Lung (tissue), 12 donors: Measurements from ENCODE around the gene MYH13. TPM values are rescaled to one million over a fixed set of nuclear protein-coding genes. Genes with fewer than 3 reads are reported as not detected.

Source experiments
- ATAC-seq: fragments of 200-7000 bp; cut with Tn5 transposase; one replicate; pipeline ENCODE4 v1.9.1; 2020; ENCODE audit warnings: moderate number of reproducible peaks; ENCODE audit not compliant: insufficient read depth, low FRiP score
- DNase-seq, 3 donors: peaks; one replicate each; pipeline ENCODE4 v3.0.0-alpha.2; 2013 to 2017
- H3K27ac ChIP-seq, 2 donors: one replicate each; pipeline ENCODE4 v1.5.1; 2013; ENCODE audit warnings: mild to moderate bottlenecking in 2 of 2, moderate library complexity in 2 of 2, control low read depth in 1 of 2, inconsistent platforms in 1 of 2, low read depth in 1 of 2, low read length in 1 of 2
- H3K27me3 ChIP-seq, 3 donors: one replicate each; pipeline ENCODE4 v1.5.1; 2013; ENCODE audit warnings: low read length in 2 of 3; ENCODE audit not compliant: control insufficient read depth in 3 of 3, insufficient read depth in 3 of 3
- H3K36me3 ChIP-seq, 4 donors: one replicate each; pipeline ENCODE4 v1.5.1; 2013; ENCODE audit warnings: low read length in 4 of 4, mild to moderate bottlenecking in 1 of 4, moderate library complexity in 1 of 4; ENCODE audit not compliant: control insufficient read depth in 4 of 4, insufficient read depth in 4 of 4
- H3K4me1 ChIP-seq, 5 donors: one replicate each; pipeline ENCODE4 v1.5.1; 2013; ENCODE audit warnings: low read length in 5 of 5, mild to moderate bottlenecking in 2 of 5, moderate library complexity in 1 of 5; ENCODE audit not compliant: control insufficient read depth in 5 of 5, insufficient read depth in 5 of 5
- H3K4me3 ChIP-seq: one replicate; pipeline ENCODE4 v1.5.1; 2013; ENCODE audit warnings: mild to moderate bottlenecking, control low read depth, moderate library complexity
- H3K9ac ChIP-seq, 2 donors: one replicate each; pipeline ENCODE4 v1.5.1; 2013; ENCODE audit warnings: low read length in 2 of 2, control low read depth in 1 of 2; ENCODE audit not compliant: insufficient read depth in 1 of 2
- H3K9me3 ChIP-seq, 4 donors: one replicate each; pipeline ENCODE4 v1.5.1; 2013; ENCODE audit warnings: low read length in 3 of 4, mild to moderate bottlenecking in 1 of 4, moderate library complexity in 1 of 4; ENCODE audit not compliant: control insufficient read depth in 4 of 4, insufficient read depth in 3 of 4
- WGBS, 2 donors: extraction: QIAGEN DNeasy Blood & Tissue Kit; methylation state at CpG; one replicate each; pipeline ENCODE4 v1.1.7; 2013; 5-methylcytosine and 5-hydroxymethylcytosine counted together
- polyA plus RNA-seq, 2 donors: library from polyadenylated mRNA; stranded (reverse); fragments of 200-250 nt; gene quantifications; one replicate each; pipeline ENCODE4 v1.2.1, GENCODE V29; 2013
- total RNA-seq, 2 donors: library from RNA; depleted of rRNA in 1 of 2; stranded (reverse); fragments of >200 nt in 1 of 2; gene quantifications; one replicate each; pipeline ENCODE4 v1.2.1, GENCODE V29; 2014 to 2021
- TF ChIP-seq, protein P1 (sequence below): IDR thresholded peaks from 2 replicates; pipeline ENCODE4 v1.5.1; 2012; ENCODE audit warnings: mild to moderate bottlenecking; ENCODE audit errors: control extremely low read depth, extremely low read depth
- donor health status: control.
- donor health status: control.
- donor health status: Bipolar disorder and iron deficiency.
- donor health status: healthy.
- donor health status: DM: yes; HTN: yes; CAD: no.

Gene MYH13
- total and polyA plus RNA-seq, 4 donors, result 0.02 TPM; not detected in 3

DNA sequence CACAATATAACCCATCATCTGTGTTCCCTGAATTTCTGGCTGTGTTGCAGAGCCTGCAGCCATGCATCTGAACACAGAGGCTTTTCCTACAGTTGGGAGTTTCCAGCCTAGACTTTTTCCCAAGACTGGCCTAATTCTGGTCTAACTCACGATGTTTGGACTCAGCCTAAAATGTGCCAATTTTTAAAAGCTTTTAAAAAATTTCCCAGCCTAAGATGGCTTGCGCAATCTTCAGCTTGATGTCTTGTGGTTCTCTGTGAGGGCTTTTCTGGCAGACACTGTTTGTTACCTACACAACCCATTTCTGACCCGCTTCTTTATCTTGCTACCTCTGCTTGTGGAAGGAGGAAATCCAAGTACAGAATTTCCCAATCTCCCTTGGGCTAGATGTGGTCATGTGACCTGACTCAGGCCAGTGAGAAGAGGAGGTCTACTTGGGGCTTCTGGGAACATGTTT is 101.7 kb downstream of the MYH13 start:
- DNase-seq, result no peak
- Histone ChIP-seq H3K27ac (no peak overlapping the region), H3K4me1 (no peaks in the 10 kb centered on the region)

DNA sequence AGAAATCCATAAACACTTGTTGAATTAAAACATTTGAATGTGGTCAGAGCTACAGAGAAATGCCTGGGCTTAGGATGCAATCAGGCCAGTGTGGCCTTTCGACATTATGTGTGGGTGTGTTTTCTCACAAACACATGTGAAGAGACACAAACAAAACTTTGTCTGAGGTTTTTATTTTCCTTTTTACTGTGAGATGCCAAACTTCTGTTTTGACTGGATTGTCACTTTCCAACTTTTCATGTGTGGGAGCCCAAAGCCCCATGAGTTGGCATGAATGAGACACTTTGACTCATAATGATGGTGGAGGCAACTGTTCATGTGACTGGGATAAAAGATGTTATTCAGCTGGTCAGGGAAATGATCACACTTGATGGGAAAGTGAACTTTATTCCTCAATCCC is 102.5 kb downstream of the MYH13 start:
- Histone ChIP-seq H3K27me3 (no peaks in the 10 kb centered on the region), H3K9ac (no peak overlapping the region), H3K4me3 (no peak overlapping the region), H3K36me3 (no peaks in the 10 kb centered on the region), H3K4me1 (no peaks in the 10 kb centered on the region), H3K9me3 (no peaks in the 10 kb centered on the region), H3K27ac (no peak overlapping the region)
- TF ChIP-seq, protein P1, sequence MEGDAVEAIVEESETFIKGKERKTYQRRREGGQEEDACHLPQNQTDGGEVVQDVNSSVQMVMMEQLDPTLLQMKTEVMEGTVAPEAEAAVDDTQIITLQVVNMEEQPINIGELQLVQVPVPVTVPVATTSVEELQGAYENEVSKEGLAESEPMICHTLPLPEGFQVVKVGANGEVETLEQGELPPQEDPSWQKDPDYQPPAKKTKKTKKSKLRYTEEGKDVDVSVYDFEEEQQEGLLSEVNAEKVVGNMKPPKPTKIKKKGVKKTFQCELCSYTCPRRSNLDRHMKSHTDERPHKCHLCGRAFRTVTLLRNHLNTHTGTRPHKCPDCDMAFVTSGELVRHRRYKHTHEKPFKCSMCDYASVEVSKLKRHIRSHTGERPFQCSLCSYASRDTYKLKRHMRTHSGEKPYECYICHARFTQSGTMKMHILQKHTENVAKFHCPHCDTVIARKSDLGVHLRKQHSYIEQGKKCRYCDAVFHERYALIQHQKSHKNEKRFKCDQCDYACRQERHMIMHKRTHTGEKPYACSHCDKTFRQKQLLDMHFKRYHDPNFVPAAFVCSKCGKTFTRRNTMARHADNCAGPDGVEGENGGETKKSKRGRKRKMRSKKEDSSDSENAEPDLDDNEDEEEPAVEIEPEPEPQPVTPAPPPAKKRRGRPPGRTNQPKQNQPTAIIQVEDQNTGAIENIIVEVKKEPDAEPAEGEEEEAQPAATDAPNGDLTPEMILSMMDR, result no peak
- ATAC-seq (no peak), DNase-seq (no peak)
- 80 to 88% methylated on average over 1 of the region's 1 CpG for WGBS, 2 donors

More for the DNA sequence above, 101.7 kb downstream of the MYH13 start:
- no peaks in the 10 kb centered on the region for H3K27me3 ChIP-seq
- no peak for ATAC-seq
- H3K9ac ChIP-seq, result no peak overlapping the region
- 53 to 60% methylated on average over 3 of the region's 3 CpGs for WGBS, 2 donors
- TF ChIP-seq, protein P1, result no peak
- no peaks in the 10 kb centered on the region for H3K36me3 ChIP-seq
- no peaks in the 10 kb centered on the region for H3K9me3 ChIP-seq
- no peak overlapping the region for H3K4me3 ChIP-seq

DNA sequence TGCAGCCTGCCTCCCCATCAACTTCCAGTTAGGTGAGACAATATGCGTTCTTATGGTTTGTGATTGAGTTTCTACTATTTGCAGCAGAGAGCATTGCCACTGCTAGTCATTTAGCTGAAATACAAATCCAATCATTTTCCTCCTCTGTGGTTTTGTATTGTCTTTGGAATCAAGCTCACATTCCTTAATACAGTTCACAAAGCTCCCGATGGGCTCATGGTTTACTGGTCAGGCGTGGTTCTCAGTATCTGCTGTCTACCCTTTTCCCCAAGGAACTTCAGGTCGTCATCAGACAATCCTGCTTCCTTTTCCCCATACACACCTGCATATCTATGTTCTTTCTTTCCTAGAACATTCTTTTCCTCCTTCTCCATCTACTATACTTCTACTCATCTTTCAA is 104.8 kb downstream of the MYH13 start:
- no peak for ATAC-seq
- TF ChIP-seq, protein P1, result no peak

DNA sequence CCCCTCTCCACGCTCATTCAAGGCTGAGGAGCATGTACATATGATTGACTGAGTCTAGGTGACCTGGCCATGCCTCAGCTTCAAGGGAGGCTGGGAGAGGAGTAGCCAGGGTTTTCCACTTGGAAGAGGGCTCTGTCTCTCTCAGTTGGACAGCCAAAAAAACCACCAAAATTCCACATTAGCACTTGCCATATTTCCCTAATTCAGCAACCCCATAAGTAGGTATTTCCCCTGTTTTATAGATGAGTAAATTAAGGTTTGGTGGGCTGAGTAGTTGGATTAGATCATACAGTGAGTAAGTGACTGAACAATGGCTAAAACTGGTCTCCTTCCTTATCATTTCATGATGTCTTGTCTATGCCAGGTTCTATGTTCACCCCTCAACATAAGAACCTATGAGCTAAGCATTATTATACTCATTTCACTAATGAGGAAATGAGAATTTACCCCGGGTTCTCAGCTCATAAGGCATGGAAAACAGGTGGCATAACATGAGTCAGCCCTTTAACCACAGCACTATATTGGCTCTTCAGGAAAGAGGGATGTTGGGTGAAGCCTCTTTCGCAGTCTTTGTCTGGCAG is 106.4 kb downstream of the MYH13 start:
- TF ChIP-seq, protein P1, result no peak
- no peaks in the 10 kb centered on the region for H3K9me3 ChIP-seq
- ATAC-seq, result no peak
- H3K4me1 ChIP-seq, result peaks cover 0 to 2% (median 0%) of the 10 kb centered on the region in 5 donors
- H3K27me3 ChIP-seq, result no peaks in the 10 kb centered on the region
- H3K9ac ChIP-seq, result no peak overlapping the region
- 77% methylated on average over 3 of the region's 3 CpGs for WGBS, 2 donors
- no peak overlapping the region for H3K4me3 ChIP-seq
- H3K27ac ChIP-seq, result no peak overlapping the region
- H3K36me3 ChIP-seq, result no peaks in the 10 kb centered on the region
- no peak for DNase-seq

More for the DNA sequence above, 104.8 kb downstream of the MYH13 start:
- no peaks in the 10 kb centered on the region for H3K9me3 ChIP-seq
- no peaks in the 10 kb centered on the region for H3K36me3 ChIP-seq
- peaks cover 0 to 2% (median 0%) of the 10 kb centered on the region in 5 donors for H3K4me1 ChIP-seq
- 83 to 87% methylated on average over 4 of the region's 4 CpGs for WGBS, 2 donors
- H3K27me3 ChIP-seq, result no peaks in the 10 kb centered on the region
- DNase-seq, result no peak
- no peak overlapping the region for H3K4me3 ChIP-seq
- H3K9ac ChIP-seq, result no peak overlapping the region
- H3K27ac ChIP-seq, result no peak overlapping the region
